GM10266 (cell line): Measurements from ENCODE around the gene ARHGAP10.

ENCODE experiments used
- DNase-seq: peaks from one replicate; pipeline ENCODE4 v3.0.0; 2012; ENCODE audit errors: extremely low spot score
- TF ChIP-seq, protein P1 (sequence below): IDR thresholded peaks from 2 replicates; pipeline ENCODE4 v1.5.1; 2012; ENCODE audit warnings: mild to moderate bottlenecking, low read depth; ENCODE audit not compliant: control insufficient read depth, insufficient read depth; ENCODE audit errors: missing control alignments

Gene ARHGAP10

DNA sequence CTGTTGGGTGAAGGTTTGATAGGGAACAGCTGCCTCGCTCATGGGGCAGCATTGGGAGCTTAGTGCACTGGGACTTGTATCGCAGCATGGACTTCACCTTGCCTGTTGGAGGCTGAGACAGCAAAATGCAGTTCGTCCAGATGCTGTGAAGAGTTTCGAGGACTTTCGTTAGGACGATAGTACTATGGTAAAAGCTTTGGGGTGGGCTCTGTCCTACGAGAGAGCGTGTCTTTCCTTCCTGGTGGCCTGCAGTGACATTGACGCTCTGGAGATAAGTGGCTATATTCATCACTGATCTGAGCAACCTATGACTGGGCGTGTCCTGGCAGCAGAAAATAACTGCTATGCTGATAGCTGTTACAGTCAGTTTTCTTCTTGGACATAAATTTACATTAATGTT is 44.8 kb downstream of the ARHGAP10 start:
- TF ChIP-seq, protein P1, sequence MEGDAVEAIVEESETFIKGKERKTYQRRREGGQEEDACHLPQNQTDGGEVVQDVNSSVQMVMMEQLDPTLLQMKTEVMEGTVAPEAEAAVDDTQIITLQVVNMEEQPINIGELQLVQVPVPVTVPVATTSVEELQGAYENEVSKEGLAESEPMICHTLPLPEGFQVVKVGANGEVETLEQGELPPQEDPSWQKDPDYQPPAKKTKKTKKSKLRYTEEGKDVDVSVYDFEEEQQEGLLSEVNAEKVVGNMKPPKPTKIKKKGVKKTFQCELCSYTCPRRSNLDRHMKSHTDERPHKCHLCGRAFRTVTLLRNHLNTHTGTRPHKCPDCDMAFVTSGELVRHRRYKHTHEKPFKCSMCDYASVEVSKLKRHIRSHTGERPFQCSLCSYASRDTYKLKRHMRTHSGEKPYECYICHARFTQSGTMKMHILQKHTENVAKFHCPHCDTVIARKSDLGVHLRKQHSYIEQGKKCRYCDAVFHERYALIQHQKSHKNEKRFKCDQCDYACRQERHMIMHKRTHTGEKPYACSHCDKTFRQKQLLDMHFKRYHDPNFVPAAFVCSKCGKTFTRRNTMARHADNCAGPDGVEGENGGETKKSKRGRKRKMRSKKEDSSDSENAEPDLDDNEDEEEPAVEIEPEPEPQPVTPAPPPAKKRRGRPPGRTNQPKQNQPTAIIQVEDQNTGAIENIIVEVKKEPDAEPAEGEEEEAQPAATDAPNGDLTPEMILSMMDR: no peak
- no peak for DNase-seq

DNA sequence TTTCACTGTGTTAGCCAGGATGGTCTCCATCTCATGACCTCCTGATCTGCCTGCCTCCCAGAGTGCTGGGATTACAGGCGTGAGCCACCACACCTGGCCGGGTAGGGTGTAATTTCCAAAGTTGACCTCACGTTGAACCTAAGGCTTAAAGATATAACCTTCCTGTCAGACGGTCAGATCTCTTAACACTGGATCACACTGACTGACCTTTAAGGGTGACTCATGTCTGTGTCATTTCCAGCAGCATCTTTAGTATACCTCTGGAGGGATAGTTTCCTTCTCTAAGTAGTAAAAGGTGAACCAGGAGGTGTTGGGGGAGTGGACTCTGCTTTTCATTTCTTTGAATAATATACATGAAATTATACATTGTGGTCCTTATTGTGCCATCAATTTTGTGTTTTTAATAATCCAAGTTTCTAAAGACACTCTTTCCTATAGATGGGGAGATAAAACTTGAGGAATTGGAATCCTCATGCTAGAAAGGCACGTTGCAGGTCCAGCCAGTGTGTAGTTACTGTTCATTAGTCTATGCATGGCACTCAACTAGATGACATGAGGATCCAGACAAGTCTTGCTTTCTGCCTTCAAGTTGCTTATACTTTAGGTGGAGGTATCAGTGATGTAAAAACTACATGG is 45.7 kb downstream of the ARHGAP10 start:
- no peak for DNase-seq
- TF ChIP-seq, protein P1: no peak

DNA sequence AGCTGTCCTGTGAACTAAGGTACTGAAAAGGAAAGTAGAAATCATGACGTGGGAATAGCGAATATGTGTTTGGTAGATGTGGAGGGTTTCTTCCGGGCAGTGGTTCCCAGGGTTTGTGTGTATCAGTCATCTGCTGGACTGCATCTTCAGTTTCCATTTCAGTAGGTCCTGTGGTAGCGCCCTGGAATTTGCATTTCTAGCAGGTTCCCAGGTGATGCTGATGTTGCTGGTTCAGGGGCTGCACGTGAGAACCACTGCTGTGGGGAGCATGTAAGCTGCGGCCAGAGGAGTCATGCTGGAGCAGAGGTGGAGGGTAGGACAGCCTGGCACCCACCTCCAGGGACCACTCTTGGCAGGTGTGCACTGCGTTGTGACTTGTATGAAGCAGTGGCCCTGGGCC is 47.1 kb downstream of the ARHGAP10 start:
- TF ChIP-seq, protein P1: no peak
- peak; percentile 41 for DNase-seq

DNA sequence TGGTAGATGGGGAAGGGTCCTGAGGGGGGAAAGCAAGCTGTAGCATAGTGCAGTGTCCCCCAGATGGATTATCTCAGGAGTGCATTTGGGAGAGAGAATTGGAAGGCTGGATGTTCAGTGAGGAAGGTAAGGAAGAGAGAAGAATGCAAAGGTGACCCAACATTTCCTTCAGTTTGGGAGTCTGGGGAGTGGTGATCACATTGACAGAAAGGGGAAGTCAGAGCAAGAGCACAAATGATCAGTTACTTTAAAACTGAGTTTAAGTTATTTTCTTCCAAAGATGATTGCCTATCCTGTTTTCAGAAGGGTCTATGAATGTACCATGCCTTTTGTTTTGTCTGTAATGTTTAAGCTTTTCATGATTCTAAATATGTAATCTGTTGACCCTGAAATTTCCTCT is 47.6 kb downstream of the ARHGAP10 start:
- TF ChIP-seq, protein P1: no peak

DNA sequence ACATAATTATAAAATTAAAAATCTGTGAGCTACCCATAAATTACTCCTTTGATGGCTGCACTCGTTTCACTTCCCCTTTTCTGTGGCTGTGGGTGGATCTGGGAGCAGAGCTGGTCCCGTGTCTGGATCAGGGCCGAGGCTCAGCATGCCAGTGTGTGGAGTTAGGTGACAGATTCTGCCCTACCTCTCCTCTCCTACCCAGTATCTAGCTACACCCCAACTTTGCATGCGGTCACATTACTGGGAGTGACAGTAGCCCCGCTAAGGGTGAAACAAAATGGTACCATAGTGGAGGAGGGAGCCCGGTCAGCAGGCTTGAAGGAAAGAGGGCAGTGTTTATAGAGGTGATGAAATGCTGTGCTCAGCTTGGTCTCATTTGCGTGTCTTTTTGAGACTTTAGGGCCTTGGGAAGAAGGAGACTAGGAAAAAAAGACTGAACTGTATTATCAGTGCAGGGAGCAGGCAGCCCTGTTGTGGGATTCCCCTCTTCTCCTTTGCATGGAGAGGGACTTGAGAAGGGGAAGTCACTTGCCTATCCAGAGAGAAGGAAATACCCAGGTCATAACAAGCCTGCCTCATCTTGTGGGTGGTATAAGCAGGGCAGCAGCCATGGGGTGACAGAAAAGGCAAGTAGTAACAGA is 48.4 kb downstream of the ARHGAP10 start:
- DNase-seq: peak; percentile 32
- TF ChIP-seq, protein P1: no peak

More for the DNA sequence above, 47.6 kb downstream of the ARHGAP10 start:
- no peak for DNase-seq

DNA sequence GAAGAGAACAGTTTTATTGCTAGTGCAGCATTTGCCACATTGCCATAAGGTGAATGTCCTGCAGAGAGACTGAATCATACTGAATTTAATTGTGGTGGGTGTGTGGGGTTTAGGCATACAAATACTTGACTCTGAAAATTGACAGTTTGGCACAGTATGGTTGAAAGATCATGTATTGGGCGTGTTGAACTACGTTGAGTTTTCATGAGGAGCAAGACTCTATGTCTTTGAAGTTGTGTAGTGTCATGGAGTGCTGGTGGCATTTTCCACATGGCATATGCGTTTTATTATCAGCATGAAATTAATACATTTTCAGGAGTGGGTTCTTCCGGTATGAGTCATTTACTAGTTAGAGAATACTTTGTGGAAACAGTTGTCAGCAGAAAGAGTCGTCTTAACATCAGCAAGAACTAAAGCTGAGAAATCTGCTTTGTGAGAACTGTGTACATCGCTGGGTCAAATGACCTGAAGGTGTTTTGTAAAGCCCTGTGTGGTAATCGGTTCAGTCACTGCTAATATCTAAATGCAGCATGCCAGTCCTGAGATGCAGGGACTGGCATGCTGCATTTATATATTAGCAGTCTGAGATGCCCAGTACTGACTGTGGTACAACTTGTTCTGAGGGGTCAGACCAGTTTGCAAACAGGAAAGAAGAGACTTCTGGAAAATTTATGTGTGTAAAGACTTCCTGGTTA is 50.3 kb downstream of the ARHGAP10 start:
- DNase-seq: no peak

DNA sequence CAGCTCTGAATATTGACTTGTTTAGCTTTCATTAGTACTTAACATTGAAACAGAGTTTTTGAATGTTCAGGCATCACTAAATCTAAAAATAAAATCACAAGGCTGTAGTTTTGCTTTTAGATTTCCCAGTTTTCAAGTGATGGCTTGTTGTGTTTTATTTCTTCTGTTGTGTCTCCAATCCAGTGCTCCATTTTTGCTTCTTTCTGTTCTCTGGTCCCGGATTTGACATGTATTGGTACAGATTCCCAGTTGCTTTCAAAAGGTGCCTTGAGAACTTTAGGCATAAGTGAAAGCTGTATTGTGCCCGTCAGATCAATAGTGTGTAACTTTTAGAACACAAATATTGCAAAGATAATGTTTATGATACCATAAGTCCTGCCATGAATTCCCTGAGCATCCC is 53.2 kb downstream of the ARHGAP10 start:
- TF ChIP-seq, protein P1: no peak
- DNase-seq: no peak

More for the DNA sequence above, 50.3 kb downstream of the ARHGAP10 start:
- TF ChIP-seq, protein P1: no peak
